C4-2B (cell line): ENCODE measurements around the gene ID1.

Source experiments
- ZFX ChIP-seq: fragments of 450-650 bp; IDR thresholded peaks from 2 replicates; pipeline ENCODE4 v1.6.1; 2017
- TF ChIP-seq, protein P1 (sequence below): fragments of 450-650 bp; conservative IDR thresholded peaks from 2 replicates; pipeline ENCODE4 v1.5.1; 2017; ENCODE audit warnings: mild to moderate bottlenecking

- TF ChIP-seq, protein P1, sequence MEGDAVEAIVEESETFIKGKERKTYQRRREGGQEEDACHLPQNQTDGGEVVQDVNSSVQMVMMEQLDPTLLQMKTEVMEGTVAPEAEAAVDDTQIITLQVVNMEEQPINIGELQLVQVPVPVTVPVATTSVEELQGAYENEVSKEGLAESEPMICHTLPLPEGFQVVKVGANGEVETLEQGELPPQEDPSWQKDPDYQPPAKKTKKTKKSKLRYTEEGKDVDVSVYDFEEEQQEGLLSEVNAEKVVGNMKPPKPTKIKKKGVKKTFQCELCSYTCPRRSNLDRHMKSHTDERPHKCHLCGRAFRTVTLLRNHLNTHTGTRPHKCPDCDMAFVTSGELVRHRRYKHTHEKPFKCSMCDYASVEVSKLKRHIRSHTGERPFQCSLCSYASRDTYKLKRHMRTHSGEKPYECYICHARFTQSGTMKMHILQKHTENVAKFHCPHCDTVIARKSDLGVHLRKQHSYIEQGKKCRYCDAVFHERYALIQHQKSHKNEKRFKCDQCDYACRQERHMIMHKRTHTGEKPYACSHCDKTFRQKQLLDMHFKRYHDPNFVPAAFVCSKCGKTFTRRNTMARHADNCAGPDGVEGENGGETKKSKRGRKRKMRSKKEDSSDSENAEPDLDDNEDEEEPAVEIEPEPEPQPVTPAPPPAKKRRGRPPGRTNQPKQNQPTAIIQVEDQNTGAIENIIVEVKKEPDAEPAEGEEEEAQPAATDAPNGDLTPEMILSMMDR, result no peak
- no peak for TF ChIP-seq ZFX
These were observed 27.9 kb upstream of the ID1 start for GRCh38 chr20:31577194-31577593.
